ENCODE results near the gene SUGCT.
"Not testable (repeated sequence)": the region's sequence is repeated elsewhere in the genome, so short reads cannot be mapped to it uniquely, and the experiment has no call there.

Gene SUGCT

DNA sequence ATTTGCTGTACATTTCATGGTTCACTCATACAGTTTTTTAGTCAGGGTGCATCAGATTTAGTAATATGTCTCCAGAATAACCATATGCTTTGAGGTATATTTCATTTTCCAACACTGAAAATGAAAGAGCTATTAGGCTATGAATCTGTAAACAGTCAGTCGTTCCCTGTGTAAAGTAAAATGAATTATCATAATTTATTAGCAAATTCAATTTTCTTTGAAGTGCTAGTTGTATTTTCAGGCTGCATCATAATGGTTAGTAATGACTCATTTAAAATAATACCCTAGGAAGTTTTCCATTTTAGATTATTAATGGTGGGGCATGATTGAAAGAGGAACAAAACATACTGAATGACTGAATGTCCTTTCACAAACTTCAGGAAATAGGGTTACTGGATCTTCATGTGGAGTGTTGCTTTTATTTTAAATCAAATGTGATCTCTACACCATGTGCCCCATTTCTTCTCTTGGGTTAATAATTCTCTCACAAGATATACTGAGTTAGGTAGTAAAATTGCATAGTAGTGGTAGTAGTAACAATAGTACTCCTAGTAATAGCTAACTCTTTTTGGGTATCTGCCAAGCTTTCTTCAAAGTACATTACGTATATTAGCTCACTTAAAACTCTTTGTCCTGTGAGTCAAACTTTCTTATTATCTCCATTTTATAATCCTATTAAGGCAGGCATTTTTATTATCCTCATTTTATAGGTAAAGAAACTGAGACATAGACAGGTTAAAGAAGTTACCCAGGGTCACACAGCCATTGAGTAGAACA lies 476.5 kb downstream of the SUGCT start:
- DNase-seq (ENCODE audit: low read depth in 2 of 2), result no peak

GRCh38 chr7:40612298-40612697 lies 477.5 kb downstream of the SUGCT start:
- no peak for DNase-seq (ENCODE audit: low read depth in 2 of 2)

GRCh38 chr7:40619647-40620046 lies 484.8 kb downstream of the SUGCT start:
- no peak for DNase-seq (ENCODE audit: low read depth in 2 of 2)

- no peak for DNase-seq (ENCODE audit: low read depth in 2 of 2)
Observed at GRCh38 chr7:40621592-40621998, 486.8 kb downstream of the SUGCT start.

GRCh38 chr7:40622941-40623501 lies 488.2 kb downstream of the SUGCT start:
- no peak for DNase-seq (ENCODE audit: low read depth in 2 of 2)

GRCh38 chr7:40623863-40624262 lies 489.1 kb downstream of the SUGCT start:
- DNase-seq (ENCODE audit: low read depth in 2 of 2), result no peak

- DNase-seq (ENCODE audit: low read depth in 2 of 2), result not testable (repeated sequence)
Observed at GRCh38 chr7:40627361-40627760, 492.6 kb downstream of the SUGCT start.

GRCh38 chr7:40629891-40630290 lies 495.1 kb downstream of the SUGCT start:
- DNase-seq (ENCODE audit: low read depth in 2 of 2), result no peak

DNA sequence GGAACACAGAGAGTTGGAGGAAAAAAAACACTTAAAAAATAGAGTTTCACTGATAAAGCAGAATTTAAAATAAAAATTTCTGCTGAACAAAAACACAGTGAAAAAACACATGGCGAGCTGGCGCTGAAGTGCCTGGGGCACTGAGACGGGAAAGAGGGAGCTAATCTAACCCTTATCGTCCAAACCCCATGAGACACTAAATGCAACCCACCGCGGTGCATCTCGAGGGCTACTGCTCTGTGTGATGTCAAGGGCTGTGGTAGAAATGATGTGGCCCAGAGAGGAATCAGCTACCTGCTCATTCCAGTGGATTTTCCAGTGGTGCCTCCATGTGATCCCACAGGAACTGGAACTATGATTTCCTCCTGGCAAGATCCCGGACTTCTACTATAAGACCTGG lies 499.3 kb downstream of the SUGCT start:
- DNase-seq (ENCODE audit: low read depth in 2 of 2), result no peak

GRCh38 chr7:40638545-40639320 lies 503.9 kb downstream of the SUGCT start:
- DNase-seq (ENCODE audit: low read depth in 2 of 2), result no peak

DNA sequence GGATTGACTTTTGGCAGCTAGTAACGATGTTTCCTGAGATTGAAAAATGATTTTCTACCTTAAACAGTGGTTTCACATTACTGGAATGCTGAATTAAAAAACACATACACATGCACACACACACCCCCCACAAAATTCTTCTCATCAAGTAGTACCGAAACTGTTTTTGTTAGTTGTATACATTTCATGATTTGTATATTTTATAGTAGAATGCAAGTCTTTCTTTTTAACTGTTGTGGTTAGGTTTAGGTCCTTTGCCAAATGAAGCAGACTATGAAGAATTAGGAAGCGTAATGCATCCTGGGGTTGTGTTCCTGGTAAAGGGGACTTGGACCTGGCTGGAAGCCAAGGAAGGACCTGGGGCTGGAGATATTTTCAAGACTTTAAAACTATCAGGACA lies 505.8 kb downstream of the SUGCT start:
- DNase-seq (ENCODE audit: low read depth in 2 of 2), result no peak

- DNase-seq (ENCODE audit: low read depth in 2 of 2), result no peak
Observed at GRCh38 chr7:40641701-40642100, 506.9 kb downstream of the SUGCT start.

DNA sequence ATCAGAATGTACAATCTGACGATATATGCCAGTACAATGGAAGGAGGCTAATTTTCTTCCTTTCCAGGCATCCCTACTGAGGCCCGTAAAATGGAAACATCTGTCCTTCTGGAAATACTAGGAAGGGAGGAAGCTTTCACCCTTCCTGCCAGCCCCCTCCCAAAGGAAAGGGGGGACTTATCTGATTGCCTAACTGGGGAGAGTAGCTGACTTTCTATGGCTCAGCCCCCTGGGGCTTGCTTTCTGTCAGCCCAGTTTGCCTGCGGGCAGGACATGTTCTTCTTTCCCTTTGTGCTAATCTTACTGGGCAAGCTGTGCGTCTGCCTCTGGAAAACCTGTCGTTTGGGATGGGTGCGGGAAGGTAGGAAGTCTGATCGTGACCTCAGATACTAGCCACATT lies 508.9 kb downstream of the SUGCT start:
- no peak for DNase-seq (ENCODE audit: low read depth in 2 of 2)

DNA sequence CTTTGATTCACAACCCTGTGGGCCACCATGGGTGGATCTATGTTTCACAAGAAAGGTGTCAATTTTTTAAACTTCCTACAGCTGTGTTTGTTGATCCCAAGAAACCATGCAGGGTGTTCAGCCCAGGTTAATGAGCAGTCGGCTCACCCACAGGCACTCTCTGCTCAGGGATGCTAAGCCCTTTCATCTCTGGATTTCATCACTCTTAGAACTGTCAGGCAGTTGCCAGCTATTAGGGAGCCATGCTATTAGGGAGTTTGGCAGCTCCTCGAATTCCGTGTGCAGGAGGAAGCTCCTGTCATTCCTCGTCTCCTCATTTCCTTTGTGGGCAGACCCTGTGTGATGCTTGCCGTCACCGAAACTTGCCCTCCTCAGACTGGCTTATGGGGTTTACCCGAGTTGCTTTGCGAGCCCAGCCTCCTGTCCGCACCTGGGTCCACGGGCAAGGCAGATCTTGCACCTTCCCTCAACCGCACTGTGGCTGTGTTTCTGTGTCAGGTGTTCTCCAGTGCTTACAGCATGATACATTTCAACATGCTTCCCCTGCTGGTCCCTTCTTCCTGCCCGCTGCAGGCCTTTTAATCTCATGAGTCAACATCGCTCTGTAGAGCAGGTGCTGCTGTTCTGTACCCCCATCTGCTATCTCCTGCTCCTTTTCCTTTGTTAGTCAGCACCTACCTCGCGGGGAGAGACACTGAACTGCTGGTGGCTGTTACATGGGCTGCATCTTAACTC lies 509.8 kb downstream of the SUGCT start:
- DNase-seq (ENCODE audit: low read depth in 2 of 2), result no peak

GRCh38 chr7:40645197-40645596 lies 510.4 kb downstream of the SUGCT start:
- no peak for DNase-seq (ENCODE audit: low read depth in 2 of 2)

GRCh38 chr7:40646717-40647116 lies 511.9 kb downstream of the SUGCT start:
- no peak for DNase-seq (ENCODE audit: low read depth in 2 of 2)

DNA sequence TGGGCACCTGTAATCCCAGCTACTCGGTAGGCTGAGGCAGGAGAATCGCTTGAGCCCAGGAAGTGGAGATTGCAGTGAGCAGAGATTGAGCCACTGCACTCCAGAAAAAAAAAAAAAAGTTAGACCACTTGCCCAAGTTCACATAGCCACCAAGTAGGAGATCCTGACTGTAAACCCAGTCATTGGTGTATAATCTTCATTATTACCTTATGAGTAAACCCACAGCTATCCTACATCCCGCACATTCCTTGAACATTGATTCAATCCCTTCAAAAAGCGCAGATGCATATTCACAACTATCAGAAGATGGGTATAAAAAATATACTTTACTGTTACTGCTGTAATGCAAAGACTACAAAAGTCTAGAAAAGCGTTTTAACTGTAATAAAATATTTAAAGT lies 512.9 kb downstream of the SUGCT start:
- no peak for DNase-seq (ENCODE audit: low read depth in 2 of 2)

DNA sequence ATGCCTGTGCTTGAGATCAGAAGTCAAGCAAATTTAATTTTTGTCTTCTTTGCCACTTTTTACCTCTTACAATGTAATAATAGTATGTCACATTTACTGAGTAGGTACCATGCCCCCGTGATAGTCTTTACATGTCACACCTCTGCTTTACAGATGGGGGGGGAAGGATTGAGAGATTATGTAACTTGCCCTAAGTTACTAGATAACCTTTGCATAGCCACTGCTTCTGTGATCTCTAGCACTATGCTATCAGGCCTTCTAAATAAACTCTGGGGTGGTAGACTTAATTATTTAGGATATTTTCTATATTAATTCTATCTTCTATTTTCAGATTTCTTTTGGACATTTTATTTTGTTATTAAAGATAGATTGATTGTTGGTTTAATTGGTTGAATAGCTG lies 514.4 kb downstream of the SUGCT start:
- DNase-seq (ENCODE audit: low read depth in 2 of 2), result no peak

GRCh38 chr7:40650903-40651302 lies 516.1 kb downstream of the SUGCT start:
- DNase-seq (ENCODE audit: low read depth in 2 of 2), result not testable (repeated sequence)

DNA sequence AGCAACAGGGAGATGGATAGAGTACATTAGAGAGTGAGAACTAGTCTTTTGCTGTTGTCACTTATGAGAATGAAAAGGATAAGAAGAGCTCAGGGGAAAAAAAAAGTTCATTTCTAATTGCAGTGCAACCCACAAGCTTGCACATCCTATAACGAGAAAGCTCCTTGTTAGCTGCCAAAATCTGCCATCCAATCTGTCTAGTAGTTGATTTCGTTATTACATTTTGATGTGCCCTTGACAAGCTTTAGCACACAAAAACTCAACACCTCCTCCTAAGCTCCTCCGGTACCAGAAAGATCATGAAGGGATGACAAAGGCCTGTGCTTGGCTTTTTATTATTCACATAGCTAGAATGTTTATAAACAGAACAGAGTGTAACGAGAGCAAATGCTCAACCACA lies 519.4 kb downstream of the SUGCT start:
- no peak for DNase-seq (ENCODE audit: low read depth in 2 of 2)

DNA sequence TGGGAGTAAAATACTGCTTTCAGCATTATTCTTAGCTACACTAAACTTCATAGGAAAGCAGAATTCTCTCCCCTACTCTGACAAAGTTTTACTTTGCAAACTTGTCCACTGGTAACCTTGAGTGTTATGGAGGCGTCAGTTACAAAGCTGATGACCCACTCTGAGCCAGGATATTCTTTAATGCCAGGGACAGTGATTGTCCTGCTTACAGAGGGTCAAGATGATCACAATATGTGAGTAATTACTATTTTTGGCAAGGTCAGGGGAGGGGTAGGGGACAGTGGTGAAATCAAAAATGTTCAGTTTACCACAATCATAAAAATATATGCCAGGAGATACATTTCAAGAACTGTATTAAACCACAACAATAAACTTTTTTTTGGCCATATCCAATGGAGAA lies 520.6 kb downstream of the SUGCT start:
- no peak for DNase-seq (ENCODE audit: low read depth in 2 of 2)

DNA sequence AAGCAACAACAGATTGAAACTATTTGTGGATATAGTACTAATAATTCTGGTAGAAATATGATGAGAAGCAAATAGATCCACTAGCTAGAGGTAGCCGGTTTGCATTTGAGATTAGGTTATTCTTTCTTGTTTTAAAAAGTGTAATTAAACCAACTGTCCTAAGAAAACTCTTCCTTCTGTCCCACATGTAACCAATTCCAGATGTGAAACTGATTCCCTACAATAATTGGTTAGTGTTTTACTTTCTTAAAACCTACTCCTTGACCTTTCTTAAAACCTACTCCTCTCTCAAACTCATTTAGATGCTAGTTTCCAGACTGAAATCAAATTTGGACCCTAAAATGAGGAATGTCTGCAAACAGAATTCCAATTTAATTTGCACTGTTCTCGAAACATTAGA lies 521.5 kb downstream of the SUGCT start:
- DNase-seq (ENCODE audit: low read depth in 2 of 2), result no peak

Measured in activated CD4-positive, alpha-beta T cell treated with anti-CD3 and anti-CD28 coated beads for 24 hours (primary cell).